Astrocyte of the cerebellum (primary cell): ENCODE results near the gene IBA57.

Experiments used
- DNase-seq: peaks from one replicate; pipeline ENCODE4 v3.0.0-alpha.2; 2011; ENCODE audit warnings: low read depth
- H3K4me3 ChIP-seq: 2 replicates; pipeline ENCODE4 v1.5.1; 2011; ENCODE audit warnings: mild to moderate bottlenecking, low read depth, low read length, moderate library complexity
- in situ Hi-C: cut with HindIII; loops from 2 replicates; pipeline ENCODE4 v1.10.0; 2017; ENCODE audit warnings: low sequenced_read_pairs
- TF ChIP-seq, protein P1 (sequence below): IDR thresholded peaks from 2 replicates; pipeline ENCODE4 v1.5.1; 2012; ENCODE audit warnings: low read length, low read depth, moderate library complexity, mild to moderate bottlenecking; ENCODE audit errors: missing control alignments

IBA57 gene

DNA sequence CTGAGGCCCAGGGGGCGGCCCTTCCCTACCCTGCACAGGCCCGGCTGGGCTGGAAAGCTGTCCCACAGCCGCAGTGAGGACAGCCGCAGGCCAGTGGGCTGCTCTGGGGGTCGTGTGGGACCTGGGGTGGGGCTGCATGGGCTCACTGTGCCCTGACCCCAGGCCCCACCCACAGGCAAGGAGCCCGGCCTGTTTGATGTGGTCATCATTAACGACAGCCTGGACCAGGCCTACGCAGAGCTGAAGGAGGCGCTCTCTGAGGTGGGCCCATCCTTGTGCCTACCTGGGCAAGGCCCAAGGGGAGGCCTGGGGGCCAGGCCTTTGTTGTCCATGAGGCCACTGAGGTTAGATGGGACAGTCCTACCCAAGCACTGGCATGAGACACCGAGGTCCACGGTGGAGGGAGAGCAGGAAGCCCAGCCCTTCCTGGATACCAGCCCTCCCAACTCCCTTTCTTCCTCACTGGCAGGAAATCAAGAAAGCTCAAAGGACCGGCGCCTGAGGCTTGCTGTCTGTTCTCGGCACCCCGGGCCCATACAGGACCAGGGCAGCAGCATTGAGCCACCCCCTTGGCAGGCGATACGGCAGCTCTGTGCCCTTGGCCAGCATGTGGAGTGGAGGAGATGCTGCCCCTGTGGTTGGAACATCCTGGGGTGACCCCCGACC, 17.3 kb upstream of the IBA57 start:
- DNase-seq: no peak
- in situ Hi-C loops: no loop called here
- no peak overlapping the region for H3K4me3 ChIP-seq
- TF ChIP-seq, protein P1, sequence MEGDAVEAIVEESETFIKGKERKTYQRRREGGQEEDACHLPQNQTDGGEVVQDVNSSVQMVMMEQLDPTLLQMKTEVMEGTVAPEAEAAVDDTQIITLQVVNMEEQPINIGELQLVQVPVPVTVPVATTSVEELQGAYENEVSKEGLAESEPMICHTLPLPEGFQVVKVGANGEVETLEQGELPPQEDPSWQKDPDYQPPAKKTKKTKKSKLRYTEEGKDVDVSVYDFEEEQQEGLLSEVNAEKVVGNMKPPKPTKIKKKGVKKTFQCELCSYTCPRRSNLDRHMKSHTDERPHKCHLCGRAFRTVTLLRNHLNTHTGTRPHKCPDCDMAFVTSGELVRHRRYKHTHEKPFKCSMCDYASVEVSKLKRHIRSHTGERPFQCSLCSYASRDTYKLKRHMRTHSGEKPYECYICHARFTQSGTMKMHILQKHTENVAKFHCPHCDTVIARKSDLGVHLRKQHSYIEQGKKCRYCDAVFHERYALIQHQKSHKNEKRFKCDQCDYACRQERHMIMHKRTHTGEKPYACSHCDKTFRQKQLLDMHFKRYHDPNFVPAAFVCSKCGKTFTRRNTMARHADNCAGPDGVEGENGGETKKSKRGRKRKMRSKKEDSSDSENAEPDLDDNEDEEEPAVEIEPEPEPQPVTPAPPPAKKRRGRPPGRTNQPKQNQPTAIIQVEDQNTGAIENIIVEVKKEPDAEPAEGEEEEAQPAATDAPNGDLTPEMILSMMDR: no peak

DNA sequence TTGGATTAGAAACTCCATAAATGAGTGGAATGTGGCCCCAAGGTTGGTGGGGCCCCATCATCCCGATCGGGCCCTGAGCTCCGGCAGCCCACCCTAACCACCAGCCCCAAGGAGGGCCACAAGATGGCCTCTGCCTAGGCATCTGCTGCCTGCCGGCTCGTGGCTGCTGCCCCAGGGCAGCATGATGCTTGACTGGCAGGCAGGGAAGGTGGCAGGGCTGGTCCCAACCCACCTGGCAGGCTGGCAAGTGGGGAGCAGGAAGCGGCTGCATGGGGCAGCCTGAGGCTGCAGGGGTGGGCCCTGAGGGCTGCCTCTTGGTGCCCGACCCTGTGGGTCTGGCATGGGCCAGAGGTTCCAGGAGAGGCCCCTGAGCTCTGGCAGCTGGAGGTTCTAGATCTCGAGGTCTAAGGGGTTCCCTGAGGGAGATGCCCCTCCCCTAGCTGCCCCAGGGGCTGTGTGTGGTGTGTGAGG, 16.6 kb upstream of the IBA57 start:
- in situ Hi-C loops: no loop called here

DNA sequence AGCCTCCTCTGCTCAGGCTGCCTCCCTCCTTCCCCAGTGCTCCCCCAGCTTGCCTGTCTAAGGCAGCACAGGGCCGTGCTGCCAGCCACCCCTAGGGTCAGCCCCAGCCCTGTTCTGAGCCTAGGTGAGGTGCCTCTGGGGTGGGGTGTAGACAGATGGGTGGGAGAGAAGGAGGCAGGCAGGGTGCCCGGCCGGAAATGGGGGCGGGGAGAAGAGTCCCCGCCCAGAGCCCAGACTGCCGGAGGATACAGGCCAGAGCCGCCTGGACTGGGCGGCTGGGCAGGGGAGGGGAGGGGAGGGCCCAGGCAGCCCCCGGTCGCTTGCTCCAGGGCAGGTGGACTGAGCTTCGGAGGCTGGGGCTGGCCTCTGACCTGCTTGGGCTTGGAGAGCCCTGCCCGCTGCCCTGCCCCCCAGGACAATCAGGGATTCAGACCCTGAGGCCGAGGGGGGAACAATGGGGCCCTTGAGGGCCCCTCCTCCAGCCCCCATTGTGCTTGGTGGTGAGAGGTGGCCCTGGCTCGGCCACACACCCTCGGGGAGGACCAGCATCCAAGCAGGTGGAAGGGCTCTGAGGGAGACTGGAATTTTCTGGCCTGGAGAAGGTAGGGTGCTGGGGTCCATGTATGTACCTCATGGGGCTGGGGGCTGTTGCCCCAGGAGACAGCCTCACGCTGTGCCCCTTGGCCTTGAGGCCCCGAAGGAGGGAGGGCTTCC, 16.0 kb upstream of the IBA57 start, which contains the start of gene GJC2:
TSS of gene GJC2 (plus strand) at position 525 of the 714 bp plus-strand sequence. CDS start 7,829 bp downstream, outside the sequence.
- H3K4me3 ChIP-seq: no peak within 1 kb of the TSS
- TF ChIP-seq, protein P1: no peak
- DNase-seq: no peak
- in situ Hi-C loops: no loop called here

More for the DNA sequence above, 16.6 kb upstream of the IBA57 start:
- no peak for DNase-seq
- TF ChIP-seq, protein P1: no peak
- no peak overlapping the region for H3K4me3 ChIP-seq

DNA sequence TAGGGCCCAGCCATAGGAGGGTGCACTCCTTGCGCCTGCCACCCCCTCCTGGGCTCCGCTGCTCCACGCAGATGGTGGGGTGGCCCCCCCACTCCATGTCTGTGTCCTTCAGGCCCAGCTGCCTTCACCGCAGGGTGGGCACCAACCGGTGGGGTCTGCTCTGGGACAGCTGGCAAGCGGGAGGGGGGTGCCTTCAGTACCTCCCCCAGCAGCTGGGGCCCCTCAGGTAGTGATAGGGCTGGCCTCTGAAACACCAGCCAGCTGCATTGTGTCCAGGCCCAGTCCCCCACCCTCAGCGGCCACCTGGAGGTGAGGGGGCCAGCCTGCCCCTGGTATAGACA, 15.5 kb upstream of the IBA57 start:
- no peak for DNase-seq

DNA sequence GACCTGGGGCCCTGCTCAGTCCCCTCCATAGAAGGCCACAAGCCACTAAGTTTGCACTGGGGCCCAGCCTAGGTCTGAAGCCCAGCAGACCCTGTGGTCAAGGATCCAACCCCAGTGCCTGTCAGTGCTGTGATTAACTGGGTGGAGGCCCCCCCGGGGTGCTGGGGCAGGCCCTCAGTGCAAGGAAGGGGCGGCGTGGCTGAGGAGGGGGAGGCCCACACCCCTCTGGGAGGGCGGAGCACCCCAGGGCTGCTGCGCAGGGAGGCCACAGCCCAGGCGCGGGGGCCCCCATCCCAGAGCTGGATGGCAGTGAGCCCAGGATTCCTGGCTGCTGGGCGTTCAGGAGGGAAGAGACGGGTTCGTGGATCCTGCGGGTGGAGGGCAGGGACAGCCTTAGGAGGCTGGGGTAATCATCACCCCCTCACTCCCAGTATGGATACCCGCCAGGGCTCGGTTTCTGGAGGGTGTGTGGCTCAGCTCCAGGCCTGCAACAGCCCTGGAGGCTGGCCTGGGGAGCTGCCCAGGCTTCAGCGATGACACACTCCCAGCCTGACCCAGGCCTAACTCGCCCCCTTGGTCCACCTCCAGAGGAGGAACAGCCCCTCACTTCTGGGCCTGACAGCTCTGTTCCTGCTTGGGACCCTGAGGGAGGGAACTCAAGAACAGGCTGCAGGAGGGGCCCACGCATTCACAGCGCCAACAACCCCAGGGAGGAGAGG, 15.0 kb upstream of the IBA57 start:
- no peak overlapping the region for H3K4me3 ChIP-seq
- peak; percentile 26 for DNase-seq
- in situ Hi-C loops: no loop called here
- TF ChIP-seq, protein P1: no peak

More for the DNA sequence above, 15.5 kb upstream of the IBA57 start:
- in situ Hi-C loops: no loop called here
- no peak overlapping the region for H3K4me3 ChIP-seq
- TF ChIP-seq, protein P1: no peak

DNA sequence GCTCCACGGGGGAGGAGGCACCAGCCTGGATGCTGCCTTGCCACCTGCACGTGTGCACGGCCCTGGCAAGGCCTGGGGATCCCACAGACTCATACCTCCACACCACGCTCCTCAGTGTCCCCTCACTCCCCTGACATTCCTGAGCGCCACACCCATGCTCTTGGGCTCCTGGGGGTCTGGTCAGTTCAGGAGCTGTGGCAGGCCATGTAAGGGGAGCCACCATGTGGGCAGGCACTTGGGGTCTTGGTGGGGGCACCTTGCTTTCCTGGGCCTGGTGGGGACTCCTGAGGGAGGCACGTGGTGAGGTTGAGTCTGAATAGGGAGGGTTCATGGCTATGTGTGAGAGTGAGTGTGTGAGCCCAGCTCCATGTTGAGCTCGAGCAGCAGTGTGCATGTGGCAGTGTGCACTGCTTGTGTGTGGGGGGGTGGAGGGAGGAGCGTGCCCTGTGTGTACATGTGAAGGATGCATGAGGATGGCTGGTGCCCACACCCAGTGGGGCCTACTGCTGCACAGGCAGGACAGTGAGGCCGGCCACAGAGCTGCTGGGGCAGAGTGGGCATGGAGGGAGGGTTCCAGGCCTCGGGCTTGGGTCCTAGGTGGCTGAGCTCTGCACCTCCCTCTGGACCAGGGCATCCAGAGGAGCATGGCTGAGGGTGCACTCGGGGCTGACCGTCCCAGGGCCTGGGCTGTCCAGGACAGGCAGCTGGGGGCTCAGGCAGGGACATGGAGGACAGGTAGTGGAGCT, 14.3 kb upstream of the IBA57 start:
- no peak for DNase-seq
- in situ Hi-C loops: no loop called here

More for the DNA sequence above, 14.3 kb upstream of the IBA57 start:
- H3K4me3 ChIP-seq: no peak overlapping the region
- TF ChIP-seq, protein P1: no peak
